Vagina (tissue), 2 donors: Measurements from ENCODE around the gene FBXL7. TPM values are rescaled to one million over a fixed set of nuclear protein-coding genes. Genes with fewer than 3 reads are reported as not detected.

Experiments
- DNase-seq, 2 donors: peaks; one replicate each; pipeline ENCODE4 v3.0.0-alpha.2; 2017; ENCODE audit errors: extremely low spot score in 2 of 2
- H3K27ac ChIP-seq: fragments of 200-600 bp; sonication (generic); one replicate; pipeline ENCODE4 v1.5.1; 2019
- H3K27me3 ChIP-seq: fragments of 200-600 bp; sonication (generic); one replicate; pipeline ENCODE4 v1.5.1; 2019
- H3K36me3 ChIP-seq, 2 donors: fragments of 200-600 bp; sonication (generic); one replicate each; pipeline ENCODE4 v1.5.1; 2017 to 2019
- H3K4me1 ChIP-seq: fragments of 200-600 bp; sonication (generic); one replicate; pipeline ENCODE4 v1.5.1; 2019
- H3K4me3 ChIP-seq, 2 donors: fragments of 200-600 bp; sonication (generic); 1 replicate in 1 of 2; 2 replicates in 1 of 2; pipeline ENCODE4 v1.5.1; 2016 to 2019
- H3K9me3 ChIP-seq: fragments of 200-600 bp; sonication (generic); one replicate; pipeline ENCODE4 v1.5.1; 2019
- CTCF ChIP-seq, 3 experiments: fragments of 450-650 bp in 2 of 3; fragments of 200-600 bp in 1 of 3; sonication (generic) in 1 of 3; IDR thresholded peaks; one replicate each; pipeline ENCODE4 v1.5.1; 2017 to 2019; ENCODE audit warnings: antibody characterized with exemption in 3 of 3, mild to moderate bottlenecking in 2 of 3, moderate library complexity in 2 of 3
- POLR2A ChIP-seq, 2 donors: fragments of 450-650 bp; IDR thresholded peaks; one replicate each; pipeline ENCODE4 v1.6.1; 2017; ENCODE audit warnings: antibody characterized with exemption in 2 of 2, mild to moderate bottlenecking in 2 of 2, moderate library complexity in 2 of 2
- POLR2AphosphoS5 ChIP-seq, 2 donors: sonication (generic); formaldehyde crosslinking; IDR thresholded peaks; one replicate each; pipeline ENCODE4 v1.9.0; 2017; ENCODE audit warnings: antibody characterized with exemption in 2 of 2, mild to moderate bottlenecking in 2 of 2, low read depth in 1 of 2; ENCODE audit not compliant: insufficient read depth in 1 of 2
- intact Hi-C: fragments of 100-400 bp; cut with DNase I; formaldehyde crosslinking; loops from one replicate; pipeline ENCODE4 v1.15.1; 2023
- total RNA-seq: library from RNA; depleted of rRNA; stranded (reverse); fragments of >200 nt; gene quantifications from one replicate; pipeline ENCODE4 v1.2.3, GENCODE V29; 2016

The FBXL7 gene
- total RNA-seq, 1 donor from 2014 or later: 21.1 TPM

GRCh38 chr5:15757619-15758018 is 257.6 kb downstream of the FBXL7 start:
- intact Hi-C loops: no loop called here
- Histone ChIP-seq H3K36me3 (no peaks in the 10 kb centered on the region), H3K27ac (no peak overlapping the region), H3K9me3 (no peaks in the 10 kb centered on the region), H3K4me3 (no peak overlapping the region), H3K4me1 (no peaks in the 10 kb centered on the region), H3K27me3 (no peaks in the 10 kb centered on the region)
- no peak for DNase-seq
- no peak for TF ChIP-seq POLR2A (IDR thresholded peaks at IDR 0.05)
- no peak for TF ChIP-seq POLR2AphosphoS5 (IDR thresholded peaks at IDR 0.05; ENCODE audit: insufficient read depth in 1 of 2, low read depth in 1 of 2)
- TF ChIP-seq CTCF (IDR thresholded peaks at IDR 0.05): no peak

GRCh38 chr5:15762668-15763067 is 262.7 kb downstream of the FBXL7 start:
- Histone ChIP-seq H3K36me3 (no peaks in the 10 kb centered on the region), H3K4me3 (no peak overlapping the region), H3K27ac (no peak overlapping the region), H3K27me3 (no peaks in the 10 kb centered on the region), H3K4me1 (no peaks in the 10 kb centered on the region), H3K9me3 (no peaks in the 10 kb centered on the region)
- no peak for DNase-seq
- intact Hi-C loops: no loop called here
- TF ChIP-seq POLR2AphosphoS5 (IDR thresholded peaks at IDR 0.05; ENCODE audit: insufficient read depth in 1 of 2, low read depth in 1 of 2) (no peak), POLR2A (IDR thresholded peaks at IDR 0.05) (no peak), CTCF (IDR thresholded peaks at IDR 0.05) (no peak)

GRCh38 chr5:15763754-15764153 is 263.8 kb downstream of the FBXL7 start:
- Histone ChIP-seq H3K36me3 (no peaks in the 10 kb centered on the region), H3K27ac (no peak overlapping the region), H3K27me3 (no peaks in the 10 kb centered on the region), H3K4me1 (no peaks in the 10 kb centered on the region), H3K4me3 (no peak overlapping the region), H3K9me3 (no peaks in the 10 kb centered on the region)
- intact Hi-C loops: no loop called here
- no peak for TF ChIP-seq CTCF (IDR thresholded peaks at IDR 0.05)
- no peak for TF ChIP-seq POLR2A (IDR thresholded peaks at IDR 0.05)
- TF ChIP-seq POLR2AphosphoS5 (IDR thresholded peaks at IDR 0.05; ENCODE audit: insufficient read depth in 1 of 2, low read depth in 1 of 2): no peak
- no peak for DNase-seq

GRCh38 chr5:15768936-15769335 is 269.0 kb downstream of the FBXL7 start:
- Histone ChIP-seq H3K4me3 (no peak overlapping the region), H3K27ac (no peak overlapping the region), H3K36me3 (no peaks in the 10 kb centered on the region), H3K4me1 (no peaks in the 10 kb centered on the region), H3K27me3 (no peaks in the 10 kb centered on the region), H3K9me3 (no peaks in the 10 kb centered on the region)
- intact Hi-C loops: no loop called here
- TF ChIP-seq POLR2AphosphoS5 (IDR thresholded peaks at IDR 0.05; ENCODE audit: insufficient read depth in 1 of 2, low read depth in 1 of 2) (no peak), CTCF (IDR thresholded peaks at IDR 0.05) (no peak), POLR2A (IDR thresholded peaks at IDR 0.05) (no peak)
- DNase-seq: no peak

- TF ChIP-seq CTCF (IDR thresholded peaks at IDR 0.05): no peak
- TF ChIP-seq POLR2AphosphoS5 (IDR thresholded peaks at IDR 0.05; ENCODE audit: insufficient read depth in 1 of 2, low read depth in 1 of 2): no peak
- TF ChIP-seq POLR2A (IDR thresholded peaks at IDR 0.05): no peak
These were observed 272.2 kb downstream of the FBXL7 start for GRCh38 chr5:15772131-15772530.

More at GRCh38 chr5:15772131-15772530, 272.2 kb downstream of the FBXL7 start:
- DNase-seq: no peak
- H3K4me1 ChIP-seq: no peaks in the 10 kb centered on the region
- intact Hi-C loops: no loop called here
- no peaks in the 10 kb centered on the region for H3K9me3 ChIP-seq
- no peaks in the 10 kb centered on the region for H3K27me3 ChIP-seq
- no peak overlapping the region for H3K4me3 ChIP-seq
- H3K27ac ChIP-seq: no peak overlapping the region
- no peaks in the 10 kb centered on the region for H3K36me3 ChIP-seq
